GM12864 (cell line): ENCODE data around the gene HIRIP3.
A peak's percentile ranks its signal among the peaks of the same experiment; 100 is the strongest.

Experiments used
- DNase-seq: peaks from one replicate; pipeline ENCODE4 v3.0.0-alpha.2; 2011; ENCODE audit warnings: low read depth
- H3K4me3 ChIP-seq: 2 replicates; pipeline ENCODE4 v1.5.1; 2011; ENCODE audit warnings: mild to moderate bottlenecking, low read depth, low read length, control low read depth
- CTCF ChIP-seq: IDR thresholded peaks from 2 replicates; pipeline ENCODE4 v1.5.1; 2011; ENCODE audit warnings: low read depth, mild to moderate bottlenecking, moderate library complexity, low read length, control low read depth, inconsistent platforms; ENCODE audit errors: missing control alignments

Gene HIRIP3

GRCh38 chr16:29973384-29974246 is 21.8 kb downstream of the HIRIP3 start, which contains the start of gene TAOK2:
TAOK2 (plus strand) TSS chr16:29973868; CDS start chr16:29977773, 3,905 bp downstream.
- no peak for TF ChIP-seq CTCF
- H3K4me3 ChIP-seq: peak within 1 kb of the TSS; percentile 97
- peak; percentile 95 for DNase-seq

DNA sequence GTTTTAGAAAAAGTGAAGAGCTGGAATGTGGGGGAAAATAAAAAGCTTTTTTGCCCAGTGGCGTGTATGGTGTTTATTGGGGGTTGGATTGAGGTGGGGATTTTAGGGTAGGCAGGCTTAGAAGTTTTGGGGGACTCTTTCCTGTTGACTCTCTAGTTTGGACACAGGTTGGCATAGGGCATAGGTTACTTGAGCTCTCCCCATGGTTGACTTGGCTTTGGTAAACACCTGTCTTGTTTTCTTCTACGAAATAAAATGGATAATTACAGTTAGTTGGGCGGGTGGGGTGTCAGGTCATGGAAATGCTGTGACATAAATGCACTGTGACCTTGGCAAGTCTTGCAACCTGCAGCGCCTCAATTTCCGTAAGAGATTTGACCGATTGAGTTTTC is 22.4 kb downstream of the HIRIP3 start:
- no peak overlapping the region for H3K4me3 ChIP-seq
- DNase-seq: no peak
- TF ChIP-seq CTCF: no peak

DNA sequence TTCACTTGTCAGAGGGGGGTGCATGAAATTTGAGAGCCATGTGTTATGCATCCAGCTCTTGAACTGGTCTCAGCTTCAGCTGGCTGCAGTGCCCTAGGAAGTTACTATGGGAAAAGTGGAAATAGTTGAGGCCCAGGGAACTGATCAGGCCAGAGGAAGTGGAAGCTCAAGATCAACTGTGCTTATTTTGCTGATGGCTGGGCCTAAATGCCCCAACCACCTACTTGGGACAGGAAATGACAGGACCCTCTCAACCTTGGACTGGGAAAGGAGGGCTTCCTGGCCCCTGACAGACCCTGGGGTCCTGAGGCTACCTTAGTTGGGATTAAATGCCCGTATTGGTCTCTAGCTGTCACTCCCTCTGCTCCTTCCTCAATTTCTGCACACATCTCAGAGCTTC is 22.9 kb downstream of the HIRIP3 start:
- no peak overlapping the region for H3K4me3 ChIP-seq
- no peak for DNase-seq
- TF ChIP-seq CTCF: no peak

GRCh38 chr16:29971304-29971703 is 24.1 kb downstream of the HIRIP3 start:
- no peak for DNase-seq
- H3K4me3 ChIP-seq: no peak overlapping the region
- no peak for TF ChIP-seq CTCF

- no peak overlapping the region for H3K4me3 ChIP-seq
- DNase-seq: no peak
- no peak for TF ChIP-seq CTCF
Observed at GRCh38 chr16:29968205-29968604, 27.2 kb downstream of the HIRIP3 start.

DNA sequence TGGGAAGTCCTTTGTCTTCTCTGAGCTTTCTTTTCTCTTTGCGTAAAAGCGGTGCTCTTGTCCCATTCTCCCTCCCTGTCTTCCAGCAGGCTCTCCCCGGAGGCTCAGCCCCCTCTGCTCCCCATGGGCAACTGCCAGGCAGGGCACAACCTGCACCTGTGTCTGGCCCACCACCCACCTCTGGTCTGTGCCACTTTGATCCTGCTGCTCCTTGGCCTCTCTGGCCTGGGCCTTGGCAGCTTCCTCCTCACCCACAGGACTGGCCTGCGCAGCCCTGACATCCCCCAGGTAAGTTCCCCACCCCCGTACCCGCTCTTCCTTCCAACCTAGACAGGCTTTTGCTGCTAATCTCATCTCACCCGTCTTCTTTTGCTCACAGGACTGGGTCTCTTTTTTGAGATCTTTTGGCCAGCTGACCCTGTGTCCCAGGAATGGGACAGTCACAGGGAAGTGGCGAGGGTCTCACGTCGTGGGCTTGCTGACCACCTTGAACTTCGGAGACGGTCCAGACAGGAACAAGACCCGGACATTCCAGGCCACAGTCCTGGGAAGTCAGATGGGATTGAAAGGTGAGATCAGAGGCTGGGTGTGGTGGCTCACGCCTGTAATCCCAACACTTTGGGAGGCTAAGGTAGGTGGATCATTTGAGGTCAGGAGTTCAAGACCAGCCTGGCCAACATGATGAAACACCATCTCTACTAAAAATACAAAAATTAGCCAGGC is 32.2 kb downstream of the HIRIP3 start:
- peak overlapping the region; percentile 78; the same call in 1 of the 2 replicates for H3K4me3 ChIP-seq
- no peak for TF ChIP-seq CTCF
- DNase-seq: no peak
